ENCODE results near the gene CCDC92.
A peak's percentile ranks its signal among the peaks of the same experiment; 100 is the strongest.

Gene CCDC92

GRCh38 chr12:124001343-124001742 is 28.7 kb upstream of the CCDC92 start:
- DNase-seq, result no peak

GRCh38 chr12:124000111-124000510 is 27.5 kb upstream of the CCDC92 start:
- DNase-seq, result no peak

GRCh38 chr12:123998991-123999359 is 26.3 kb upstream of the CCDC92 start:
- DNase-seq, result no peak

GRCh38 chr12:123998344-123998990 is 25.8 kb upstream of the CCDC92 start:
- DNase-seq, result no peak

GRCh38 chr12:123997908-123998307 is 25.3 kb upstream of the CCDC92 start:
- no peak for DNase-seq

GRCh38 chr12:123997033-123997822 is 24.6 kb upstream of the CCDC92 start:
- no peak for DNase-seq

- peak; percentile 59 for DNase-seq
Measured at GRCh38 chr12:123996581-123996980, 23.9 kb upstream of the CCDC92 start.

- no peak for DNase-seq
Measured at GRCh38 chr12:123995023-123995748, 22.6 kb upstream of the CCDC92 start.

- DNase-seq, result no peak
Measured at GRCh38 chr12:123992118-123992825, 19.6 kb upstream of the CCDC92 start.

GRCh38 chr12:123991372-123991951 is 18.8 kb upstream of the CCDC92 start:
- no peak for DNase-seq

GRCh38 chr12:123990511-123990910 is 17.9 kb upstream of the CCDC92 start:
- DNase-seq, result no peak

GRCh38 chr12:123989753-123990152 is 17.1 kb upstream of the CCDC92 start:
- DNase-seq, result no peak

GRCh38 chr12:123989168-123989567 is 16.5 kb upstream of the CCDC92 start:
- DNase-seq, result no peak

- DNase-seq, result no peak
Measured at GRCh38 chr12:123987022-123987421, 14.4 kb upstream of the CCDC92 start.

GRCh38 chr12:123986374-123986965 is 13.8 kb upstream of the CCDC92 start:
- no peak for DNase-seq

GRCh38 chr12:123984903-123985302 is 12.3 kb upstream of the CCDC92 start:
- DNase-seq, result no peak

- peak; percentile 35 for DNase-seq
Measured at GRCh38 chr12:123983822-123984485, 11.3 kb upstream of the CCDC92 start.

GRCh38 chr12:123982269-123982668 is 9.6 kb upstream of the CCDC92 start:
- DNase-seq, result no peak

GRCh38 chr12:123979566-123979965 is 6.9 kb upstream of the CCDC92 start:
- DNase-seq, result no peak

GRCh38 chr12:123976227-123976826 is 3.7 kb upstream of the CCDC92 start:
- DNase-seq, result no peak
